Suprapubic skin (tissue), 4 donors: ENCODE measurements around the gene CCDC197.

Experiments used
- EP300 ChIP-seq: sonication (generic); formaldehyde crosslinking; IDR thresholded peaks from one replicate; pipeline ENCODE4 v1.6.1; 2017; ENCODE audit warnings: antibody characterized with exemption
- POLR2A ChIP-seq, 2 donors: fragments of 450-650 bp; IDR thresholded peaks; one replicate each; pipeline ENCODE4 v1.6.1; 2017; ENCODE audit warnings: antibody characterized with exemption in 2 of 2, mild to moderate bottlenecking in 2 of 2, moderate library complexity in 2 of 2
- POLR2AphosphoS5 ChIP-seq, 3 donors: sonication (generic); formaldehyde crosslinking; IDR thresholded peaks; one replicate each; pipeline ENCODE4 v1.6.1; 2017; ENCODE audit warnings: antibody characterized with exemption in 3 of 3
- TF ChIP-seq, protein P1 (sequence below), 2 donors: fragments of 200-600 bp in 1 of 2; fragments of 450-650 bp in 1 of 2; sonication (generic) in 1 of 2; IDR thresholded peaks; one replicate each; pipeline ENCODE4 v1.5.1; 2016 to 2019; ENCODE audit warnings: antibody characterized with exemption in 2 of 2, mild to moderate bottlenecking in 1 of 2, moderate library complexity in 1 of 2

DNA sequence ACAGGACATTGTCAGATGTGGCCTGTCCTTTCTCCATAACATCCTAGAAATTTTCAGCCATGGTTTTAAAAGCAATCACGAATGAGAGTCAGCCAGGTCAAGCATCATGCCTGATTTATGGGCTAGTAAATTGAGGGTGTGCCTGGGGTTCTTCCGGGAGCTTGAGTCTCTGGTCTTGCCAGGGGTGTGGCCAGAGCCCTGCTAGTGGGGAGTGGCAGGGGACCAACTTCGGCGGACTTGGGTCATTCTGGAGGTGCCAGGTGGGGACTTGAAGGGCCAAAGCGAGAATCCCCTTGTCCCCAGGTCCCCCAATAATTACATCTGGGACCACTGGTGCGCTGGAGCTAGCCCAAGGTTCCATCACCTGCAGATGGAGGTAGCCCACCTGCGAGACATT is 34.8 kb downstream of the CCDC197 start:
- TF ChIP-seq POLR2A (IDR thresholded peaks at IDR 0.05) (no peak), EP300 (no peak), POLR2AphosphoS5 (IDR thresholded peaks at IDR 0.05) (no peak)
- TF ChIP-seq, protein P1, sequence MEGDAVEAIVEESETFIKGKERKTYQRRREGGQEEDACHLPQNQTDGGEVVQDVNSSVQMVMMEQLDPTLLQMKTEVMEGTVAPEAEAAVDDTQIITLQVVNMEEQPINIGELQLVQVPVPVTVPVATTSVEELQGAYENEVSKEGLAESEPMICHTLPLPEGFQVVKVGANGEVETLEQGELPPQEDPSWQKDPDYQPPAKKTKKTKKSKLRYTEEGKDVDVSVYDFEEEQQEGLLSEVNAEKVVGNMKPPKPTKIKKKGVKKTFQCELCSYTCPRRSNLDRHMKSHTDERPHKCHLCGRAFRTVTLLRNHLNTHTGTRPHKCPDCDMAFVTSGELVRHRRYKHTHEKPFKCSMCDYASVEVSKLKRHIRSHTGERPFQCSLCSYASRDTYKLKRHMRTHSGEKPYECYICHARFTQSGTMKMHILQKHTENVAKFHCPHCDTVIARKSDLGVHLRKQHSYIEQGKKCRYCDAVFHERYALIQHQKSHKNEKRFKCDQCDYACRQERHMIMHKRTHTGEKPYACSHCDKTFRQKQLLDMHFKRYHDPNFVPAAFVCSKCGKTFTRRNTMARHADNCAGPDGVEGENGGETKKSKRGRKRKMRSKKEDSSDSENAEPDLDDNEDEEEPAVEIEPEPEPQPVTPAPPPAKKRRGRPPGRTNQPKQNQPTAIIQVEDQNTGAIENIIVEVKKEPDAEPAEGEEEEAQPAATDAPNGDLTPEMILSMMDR (IDR thresholded peaks at IDR 0.05), result no peak
